IMR-90 (cell line): ENCODE data around the gene ALDH7A1.

ENCODE experiments used
- CEBPB ChIP-seq: IDR thresholded peaks from 2 replicates; pipeline ENCODE4 v1.6.1; 2012; ENCODE audit warnings: low read depth, low read length, improper control_type of control experiment
- CHD1 ChIP-seq: IDR thresholded peaks from 2 replicates; pipeline ENCODE4 v1.6.1; 2012; ENCODE audit warnings: low read depth, low read length, improper control_type of control experiment
- MAFK ChIP-seq: IDR thresholded peaks from 2 replicates; pipeline ENCODE4 v1.6.1; 2012; ENCODE audit warnings: low read depth, low read length, improper control_type of control experiment
- MXI1 ChIP-seq: IDR thresholded peaks from 2 replicates; pipeline ENCODE4 v1.6.1; 2012; ENCODE audit warnings: low read depth, mild to moderate bottlenecking, low read length, moderate library complexity, borderline replicate concordance
- NFE2L2 ChIP-seq: fragments of 150-350 bp; IDR thresholded peaks from 2 replicates; pipeline ENCODE4 v1.6.1; 2016; ENCODE audit warnings: low read depth, mild to moderate bottlenecking, low read length
- POLR2A ChIP-seq: IDR thresholded peaks from 2 replicates; pipeline ENCODE4 v1.6.1; 2012; ENCODE audit warnings: mild to moderate bottlenecking, low read depth, low read length
- RCOR1 ChIP-seq: IDR thresholded peaks from 2 replicates; pipeline ENCODE4 v1.6.1; 2012; ENCODE audit warnings: mild to moderate bottlenecking, low read length, improper control_type of control experiment; ENCODE audit not compliant: insufficient replicate concordance
- RFX5 ChIP-seq: IDR thresholded peaks from 2 replicates; pipeline ENCODE4 v1.8.0; 2012; ENCODE audit warnings: low read depth, mild to moderate bottlenecking, low read length, moderate library complexity
- TF ChIP-seq, protein P1 (sequence below): conservative IDR thresholded peaks from 2 replicates; pipeline ENCODE4 v1.5.1; 2012; ENCODE audit warnings: mild to moderate bottlenecking, low read depth, low read length, improper control_type of control experiment
- TF ChIP-seq, protein P2 (sequence below): fragments of 150-350 bp; IDR thresholded peaks from 2 replicates; pipeline ENCODE4 v1.6.1; 2017; ENCODE audit warnings: mild to moderate bottlenecking, antibody characterized with exemption, low read length, low read depth

DNA sequence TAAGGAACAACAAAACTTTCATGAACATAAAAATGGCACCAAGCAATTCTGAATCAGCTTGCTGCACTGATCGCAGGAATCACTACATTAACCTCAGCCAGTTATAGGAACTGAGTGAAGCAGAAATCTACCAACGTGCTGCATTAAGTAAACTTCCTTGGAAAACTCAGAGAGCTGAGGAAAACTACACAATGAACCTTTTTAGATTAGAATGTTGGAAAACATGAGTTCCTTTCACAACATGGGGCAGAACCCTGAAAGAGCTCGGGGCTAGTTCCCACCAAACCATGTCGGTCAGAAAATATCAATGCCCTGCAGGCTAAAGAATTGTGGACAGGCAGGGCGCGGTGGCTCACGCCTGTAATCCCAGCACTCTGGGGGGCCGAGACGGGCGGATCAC is 19.4 kb downstream of the ALDH7A1 start:
- TF ChIP-seq, protein P1, sequence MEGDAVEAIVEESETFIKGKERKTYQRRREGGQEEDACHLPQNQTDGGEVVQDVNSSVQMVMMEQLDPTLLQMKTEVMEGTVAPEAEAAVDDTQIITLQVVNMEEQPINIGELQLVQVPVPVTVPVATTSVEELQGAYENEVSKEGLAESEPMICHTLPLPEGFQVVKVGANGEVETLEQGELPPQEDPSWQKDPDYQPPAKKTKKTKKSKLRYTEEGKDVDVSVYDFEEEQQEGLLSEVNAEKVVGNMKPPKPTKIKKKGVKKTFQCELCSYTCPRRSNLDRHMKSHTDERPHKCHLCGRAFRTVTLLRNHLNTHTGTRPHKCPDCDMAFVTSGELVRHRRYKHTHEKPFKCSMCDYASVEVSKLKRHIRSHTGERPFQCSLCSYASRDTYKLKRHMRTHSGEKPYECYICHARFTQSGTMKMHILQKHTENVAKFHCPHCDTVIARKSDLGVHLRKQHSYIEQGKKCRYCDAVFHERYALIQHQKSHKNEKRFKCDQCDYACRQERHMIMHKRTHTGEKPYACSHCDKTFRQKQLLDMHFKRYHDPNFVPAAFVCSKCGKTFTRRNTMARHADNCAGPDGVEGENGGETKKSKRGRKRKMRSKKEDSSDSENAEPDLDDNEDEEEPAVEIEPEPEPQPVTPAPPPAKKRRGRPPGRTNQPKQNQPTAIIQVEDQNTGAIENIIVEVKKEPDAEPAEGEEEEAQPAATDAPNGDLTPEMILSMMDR: no peak
- TF ChIP-seq POLR2A: no peak
- TF ChIP-seq MAFK: no peak
- no peak for TF ChIP-seq MXI1
- no peak for TF ChIP-seq CHD1
- TF ChIP-seq CEBPB: no peak
- TF ChIP-seq, protein P2, sequence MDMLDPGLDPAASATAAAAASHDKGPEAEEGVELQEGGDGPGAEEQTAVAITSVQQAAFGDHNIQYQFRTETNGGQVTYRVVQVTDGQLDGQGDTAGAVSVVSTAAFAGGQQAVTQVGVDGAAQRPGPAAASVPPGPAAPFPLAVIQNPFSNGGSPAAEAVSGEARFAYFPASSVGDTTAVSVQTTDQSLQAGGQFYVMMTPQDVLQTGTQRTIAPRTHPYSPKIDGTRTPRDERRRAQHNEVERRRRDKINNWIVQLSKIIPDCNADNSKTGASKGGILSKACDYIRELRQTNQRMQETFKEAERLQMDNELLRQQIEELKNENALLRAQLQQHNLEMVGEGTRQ: no peak
- no peak for TF ChIP-seq RFX5
- TF ChIP-seq RCOR1: no peak
- TF ChIP-seq NFE2L2: no peak
